GM23248 (cell line): ENCODE results near the gene TMCC2. TPM values are rescaled to one million over a fixed set of nuclear protein-coding genes. Genes with fewer than 3 reads are reported as not detected.

Experiments used
- DNase-seq: peaks from one replicate; pipeline ENCODE4 v3.0.0-alpha.2; 2015
- H2AFZ ChIP-seq: fragments of 200-600 bp; sonication (generic); 2 replicates; pipeline ENCODE4 v1.6.1; 2016; ENCODE audit warnings: antibody characterized with exemption
- H3F3A ChIP-seq: fragments of 200-600 bp; sonication (generic); 2 replicates; pipeline ENCODE4 v1.6.1; 2016; ENCODE audit warnings: mild to moderate bottlenecking, antibody characterized with exemption, mixed run types; ENCODE audit not compliant: insufficient read depth
- H3K27ac ChIP-seq: fragments of 200-600 bp; sonication (generic); 2 replicates; pipeline ENCODE4 v1.5.1; 2016; ENCODE audit warnings: mild to moderate bottlenecking
- H3K27me3 ChIP-seq: fragments of 200-600 bp; sonication (generic); replicated peaks from 2 replicates; pipeline ENCODE4 v1.6.1; 2016; ENCODE audit warnings: mild to moderate bottlenecking; ENCODE audit not compliant: insufficient read depth
- H3K36me3 ChIP-seq: fragments of 200-600 bp; sonication (generic); 2 replicates; pipeline ENCODE4 v1.6.1; 2016; ENCODE audit warnings: low read depth, mild to moderate bottlenecking
- H3K4me1 ChIP-seq: fragments of 200-600 bp; sonication (generic); 2 replicates; pipeline ENCODE4 v1.6.1; 2016; ENCODE audit warnings: mild to moderate bottlenecking; ENCODE audit not compliant: insufficient read depth
- H3K4me2 ChIP-seq: fragments of 200-600 bp; sonication (generic); one replicate; pipeline ENCODE4 v1.6.1; 2016; ENCODE audit warnings: mild to moderate bottlenecking; ENCODE audit not compliant: unreplicated experiment
- H3K4me3 ChIP-seq: fragments of 200-600 bp; sonication (generic); 2 replicates; pipeline ENCODE4 v1.5.1; 2016; ENCODE audit warnings: mild to moderate bottlenecking
- H3K79me2 ChIP-seq: fragments of 200-600 bp; sonication (generic); 2 replicates; pipeline ENCODE4 v1.6.1; 2016; ENCODE audit warnings: mild to moderate bottlenecking; ENCODE audit not compliant: insufficient read depth
- H3K9ac ChIP-seq: fragments of 200-600 bp; sonication (generic); 2 replicates; pipeline ENCODE4 v1.6.1; 2016; ENCODE audit warnings: mild to moderate bottlenecking
- H3K9me2 ChIP-seq: fragments of 200-600 bp; sonication (generic); 2 replicates; pipeline ENCODE4 v1.6.1; 2016; ENCODE audit warnings: mixed run types, mild to moderate bottlenecking, moderate library complexity; ENCODE audit not compliant: insufficient read depth
- H3K9me3 ChIP-seq: fragments of 200-600 bp; sonication (generic); one replicate; pipeline ENCODE4 v1.6.1; 2017; ENCODE audit warnings: low read depth
- H4K20me1 ChIP-seq: fragments of 200-600 bp; sonication (generic); 2 replicates; pipeline ENCODE4 v1.6.0; 2016; ENCODE audit not compliant: insufficient read depth
- EZH2 ChIP-seq: fragments of 200-600 bp; sonication (generic); IDR thresholded peaks from 2 replicates; pipeline ENCODE4 v1.6.1; 2018; ENCODE audit warnings: antibody characterized with exemption, mild to moderate bottlenecking; ENCODE audit not compliant: insufficient read depth, poor library complexity, severe bottlenecking
- EZH2phosphoT487 ChIP-seq: fragments of 200-600 bp; sonication (generic); IDR thresholded peaks from 2 replicates; pipeline ENCODE4 v1.6.1; 2018; ENCODE audit warnings: antibody characterized with exemption, moderate library complexity, mild to moderate bottlenecking, low read depth; ENCODE audit not compliant: insufficient read depth
- WGBS, 2 experiments: methylation state at CpG; one replicate each; pipeline ENCODE4 v1.1.6; 2015 to 2017; ENCODE audit warnings: low lambda C conversion rate in 2 of 2, low coverage in 1 of 2; ENCODE audit errors: missing lambda C conversion rate in 2 of 2; 5-methylcytosine and 5-hydroxymethylcytosine counted together
- in situ Hi-C: fragments of 300-500 bp; cut with MboI; formaldehyde crosslinking; loops from 2 replicates; pipeline ENCODE4 v1.15.0; 2020
- polyA plus RNA-seq: library from polyadenylated mRNA; unstranded; fragments of >200 nt; fragmentation: Nextera tagmentation; extraction: Ambion mirVana; gene quantifications from 2 replicates; pipeline ENCODE4 v1.2.1, GENCODE V29; 2016
- total RNA-seq: library from RNA; depleted of rRNA; stranded (reverse); fragments of >200 nt; shearing (Covaris generic); gene quantifications from 2 replicates; pipeline ENCODE4 v1.2.3, GENCODE V29; 2014

Gene TMCC2
- total and polyA plus RNA-seq, 2 experiments from 2014 or later = 0.39 to 1.7 TPM

- H3K79me2 ChIP-seq = no peaks in the 10 kb centered on the region
- no peak overlapping the region for H3K27ac ChIP-seq
- in situ Hi-C loops = no loop called here
These were observed 75.6 kb downstream of the TMCC2 start for GRCh38 chr1:205303247-205303888.

GRCh38 chr1:205304046-205304694 is 76.4 kb downstream of the TMCC2 start:
- peaks cover 39% of the 10 kb centered on the region for H3K4me1 ChIP-seq
- DNase-seq = no peak
- no peaks in the 10 kb centered on the region for H3K9me3 ChIP-seq
- no peaks in the 10 kb centered on the region for H3K79me2 ChIP-seq
- H3K36me3 ChIP-seq = peaks cover 20% of the 10 kb centered on the region; the same call in 1 of the 2 replicates
- H2AFZ ChIP-seq = no peak overlapping the region
- no peak overlapping the region for H3K4me3 ChIP-seq
- no peak for TF ChIP-seq EZH2phosphoT487
- TF ChIP-seq EZH2 = no peak
- in situ Hi-C loops = no loop called here
- H4K20me1 ChIP-seq = no peaks in the 10 kb centered on the region
- H3K4me2 ChIP-seq = no peak overlapping the region
- no peaks in the 10 kb centered on the region for H3K9me2 ChIP-seq
- H3K27me3 ChIP-seq = no peaks in the 10 kb centered on the region
- peaks cover 38% of the 10 kb centered on the region for H3F3A ChIP-seq
- H3K27ac ChIP-seq = no peak overlapping the region; the same call in 1 of the 2 replicates
- H3K9ac ChIP-seq = no peak overlapping the region
- WGBS, 2 experiments = 93 to 95% methylated on average over 18 to 19 of the region's 19 CpGs

More at GRCh38 chr1:205303247-205303888, 75.6 kb downstream of the TMCC2 start:
- Histone ChIP-seq H3F3A (peaks cover 38% of the 10 kb centered on the region), H3K4me2 (no peak overlapping the region), H2AFZ (no peak overlapping the region), H3K9me3 (no peaks in the 10 kb centered on the region), H3K36me3 (peaks cover 17% of the 10 kb centered on the region; the same call in 1 of the 2 replicates), H3K4me3 (no peak overlapping the region), H3K9ac (no peak overlapping the region), H3K4me1 (peaks cover 47% of the 10 kb centered on the region), H3K9me2 (no peaks in the 10 kb centered on the region), H4K20me1 (no peaks in the 10 kb centered on the region), H3K27me3 (no peaks in the 10 kb centered on the region)
- DNase-seq = no peak
- 85 to 90% methylated on average over 20 of the region's 20 CpGs for whole genome bisulfite sequencing, 2 experiments
- TF ChIP-seq EZH2phosphoT487 (no peak), EZH2 (no peak)

GRCh38 chr1:205304695-205305070 is 76.9 kb downstream of the TMCC2 start:
- no peaks in the 10 kb centered on the region for H3K9me3 ChIP-seq
- no peaks in the 10 kb centered on the region for H4K20me1 ChIP-seq
- no peak overlapping the region for H3K4me2 ChIP-seq
- H3F3A ChIP-seq = peaks cover 38% of the 10 kb centered on the region
- peaks cover 20% of the 10 kb centered on the region; the same call in 1 of the 2 replicates for H3K36me3 ChIP-seq
- H3K9ac ChIP-seq = no peak overlapping the region
- DNase-seq = no peak
- no peak overlapping the region; the same call in 1 of the 2 replicates for H3K27ac ChIP-seq
- H3K79me2 ChIP-seq = no peaks in the 10 kb centered on the region; the same call in 1 of the 2 replicates
- peaks cover 36% of the 10 kb centered on the region for H3K4me1 ChIP-seq
- in situ Hi-C loops = no loop called here
- no peak overlapping the region for H3K4me3 ChIP-seq
- no peak for TF ChIP-seq EZH2phosphoT487
- TF ChIP-seq EZH2 = no peak
- 93 to 95% methylated on average over 1 of the region's 1 CpG for WGBS, 2 experiments
- H2AFZ ChIP-seq = no peak overlapping the region
- no peaks in the 10 kb centered on the region for H3K9me2 ChIP-seq
- H3K27me3 ChIP-seq = no peaks in the 10 kb centered on the region

- WGBS, 2 experiments = 87 to 92% methylated on average over 7 of the region's 7 CpGs
- peaks cover 28% of the 10 kb centered on the region for H3K36me3 ChIP-seq
- in situ Hi-C loops = no loop called here
- no peak for DNase-seq
- peaks cover 17% of the 10 kb centered on the region for H3F3A ChIP-seq
- H3K9ac ChIP-seq = no peak overlapping the region
- H3K9me2 ChIP-seq = no peaks in the 10 kb centered on the region
- no peak overlapping the region for H3K27ac ChIP-seq
- peaks cover 12% of the 10 kb centered on the region for H3K4me1 ChIP-seq
- no peaks in the 10 kb centered on the region for H3K9me3 ChIP-seq
- no peaks in the 10 kb centered on the region for H4K20me1 ChIP-seq
- H3K79me2 ChIP-seq = peaks cover 19% of the 10 kb centered on the region
- H3K4me3 ChIP-seq = no peak overlapping the region
- no peak overlapping the region for H3K4me2 ChIP-seq
- TF ChIP-seq EZH2 (no peak), EZH2phosphoT487 (no peak)
- H2AFZ ChIP-seq = no peak overlapping the region
- no peaks in the 10 kb centered on the region for H3K27me3 ChIP-seq
These were observed 79.3 kb downstream of the TMCC2 start for GRCh38 chr1:205306929-205307566.
